GM10266 (cell line): ENCODE measurements around the gene SPTB.

Source experiments
- DNase-seq: peaks from one replicate; pipeline ENCODE4 v3.0.0; 2012; ENCODE audit errors: extremely low spot score
- TF ChIP-seq, protein P1 (sequence below): IDR thresholded peaks from 2 replicates; pipeline ENCODE4 v1.5.1; 2012; ENCODE audit warnings: mild to moderate bottlenecking, low read depth; ENCODE audit not compliant: control insufficient read depth, insufficient read depth; ENCODE audit errors: missing control alignments

The SPTB gene

GRCh38 chr14:64830961-64831360, 48.7 kb downstream of the SPTB start:
- TF ChIP-seq, protein P1, sequence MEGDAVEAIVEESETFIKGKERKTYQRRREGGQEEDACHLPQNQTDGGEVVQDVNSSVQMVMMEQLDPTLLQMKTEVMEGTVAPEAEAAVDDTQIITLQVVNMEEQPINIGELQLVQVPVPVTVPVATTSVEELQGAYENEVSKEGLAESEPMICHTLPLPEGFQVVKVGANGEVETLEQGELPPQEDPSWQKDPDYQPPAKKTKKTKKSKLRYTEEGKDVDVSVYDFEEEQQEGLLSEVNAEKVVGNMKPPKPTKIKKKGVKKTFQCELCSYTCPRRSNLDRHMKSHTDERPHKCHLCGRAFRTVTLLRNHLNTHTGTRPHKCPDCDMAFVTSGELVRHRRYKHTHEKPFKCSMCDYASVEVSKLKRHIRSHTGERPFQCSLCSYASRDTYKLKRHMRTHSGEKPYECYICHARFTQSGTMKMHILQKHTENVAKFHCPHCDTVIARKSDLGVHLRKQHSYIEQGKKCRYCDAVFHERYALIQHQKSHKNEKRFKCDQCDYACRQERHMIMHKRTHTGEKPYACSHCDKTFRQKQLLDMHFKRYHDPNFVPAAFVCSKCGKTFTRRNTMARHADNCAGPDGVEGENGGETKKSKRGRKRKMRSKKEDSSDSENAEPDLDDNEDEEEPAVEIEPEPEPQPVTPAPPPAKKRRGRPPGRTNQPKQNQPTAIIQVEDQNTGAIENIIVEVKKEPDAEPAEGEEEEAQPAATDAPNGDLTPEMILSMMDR = no peak
- no peak for DNase-seq

DNA sequence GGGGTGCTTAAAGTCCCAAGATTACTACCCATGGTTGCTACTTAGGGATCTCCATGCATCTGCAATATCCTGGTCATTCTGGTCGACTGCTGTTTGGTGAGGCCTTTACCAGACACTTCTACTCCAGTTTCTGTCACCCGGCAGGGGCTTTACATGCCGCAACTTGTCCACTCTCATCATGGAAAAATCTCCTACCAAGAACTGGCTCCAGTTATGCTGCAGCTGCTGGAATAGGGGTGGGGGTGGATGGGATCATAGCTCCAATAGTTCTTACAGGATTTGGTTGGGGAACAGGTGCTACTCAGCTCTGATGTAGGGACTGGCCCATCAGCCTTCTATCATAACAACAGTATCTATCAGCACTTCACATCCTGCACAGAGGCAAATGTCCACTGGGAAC, 51.6 kb downstream of the SPTB start:
- DNase-seq = no peak
- TF ChIP-seq, protein P1 = no peak

GRCh38 chr14:64826845-64827244, 52.9 kb downstream of the SPTB start:
- DNase-seq = no peak
- TF ChIP-seq, protein P1 = no peak

DNA sequence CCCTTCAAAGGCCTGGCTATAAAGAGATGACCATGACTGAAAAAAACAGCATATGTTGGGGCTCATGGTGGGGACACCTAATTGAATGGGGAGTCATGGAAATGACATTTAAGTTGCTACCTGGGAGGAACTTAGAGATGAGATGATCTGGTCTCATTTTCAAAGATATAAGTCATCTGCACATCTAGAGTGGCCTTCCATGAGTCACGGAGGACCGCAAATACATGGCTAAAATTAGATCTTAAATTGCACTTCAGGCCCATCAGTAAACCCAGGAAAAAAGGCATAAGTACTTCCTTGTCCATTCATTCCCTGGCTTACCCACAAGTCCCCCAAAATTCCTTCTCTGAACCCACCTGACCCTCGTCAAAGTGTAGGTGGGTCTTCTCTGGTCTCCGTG, 53.4 kb downstream of the SPTB start:
- TF ChIP-seq, protein P1 = no peak

GRCh38 chr14:64825509-64825908, 54.2 kb downstream of the SPTB start:
- DNase-seq = no peak
- TF ChIP-seq, protein P1 = no peak

More for the DNA sequence above, 53.4 kb downstream of the SPTB start:
- DNase-seq = no peak

GRCh38 chr14:64825006-64825405, 54.7 kb downstream of the SPTB start:
- TF ChIP-seq, protein P1 = no peak
- no peak for DNase-seq

DNA sequence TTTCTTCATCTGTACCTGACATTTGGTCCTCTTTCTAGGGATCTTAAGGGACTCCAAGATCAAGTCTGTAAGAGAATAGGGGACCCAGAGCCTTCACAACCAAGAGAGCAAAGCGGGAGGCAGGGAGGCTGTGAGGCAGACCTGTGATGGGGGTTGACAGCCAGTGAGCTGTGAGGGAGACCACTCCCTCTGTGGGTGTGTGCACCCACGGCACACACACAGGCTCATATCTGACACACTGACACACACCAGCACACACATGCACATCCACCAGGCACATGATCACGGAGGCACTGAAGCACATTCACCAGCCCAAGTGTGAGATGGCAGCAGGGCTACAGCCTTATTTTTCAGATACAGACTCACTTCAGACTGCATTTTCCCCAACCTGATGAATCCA, 55.2 kb downstream of the SPTB start:
- TF ChIP-seq, protein P1 = no peak
- no peak for DNase-seq
